ENCODE data around the gene MED22.

The MED22 gene

GRCh38 chr9:133367221-133367620, 19.3 kb upstream of the MED22 start:
- H3K4me3 ChIP-seq (ENCODE audit: low read length in 2 of 2), result peak overlapping the region in 1 of 2 donors; percentile 4
- no peak overlapping the region for H3K18ac ChIP-seq (ENCODE audit: low read length)
- no peak overlapping the region for H4K8ac ChIP-seq (ENCODE audit: low read depth, low read length)
- H2AK5ac ChIP-seq (ENCODE audit: low read depth, low read length), result no peak overlapping the region
- H4K91ac ChIP-seq (ENCODE audit: low read depth, low read length, poor library complexity), result no peak overlapping the region
- H2BK15ac ChIP-seq (ENCODE audit: low read length), result no peak overlapping the region
- no CpG with 5 or more reads among the region's 22 CpGs for WGBS, 2 donors (ENCODE audit: extremely low coverage in 2 of 2, insufficient read length in 2 of 2, insufficient replicate concordance in 1 of 2)
- no peak overlapping the region for H3K9ac ChIP-seq (ENCODE audit: low read depth, low read length, poor library complexity)
- no peak overlapping the region for H3K4ac ChIP-seq (ENCODE audit: low read length)
- H2BK120ac ChIP-seq (ENCODE audit: low read depth, low read length), result no peak overlapping the region
- H3K27ac ChIP-seq (replicated peaks; ENCODE audit: low read length), result no peak overlapping the region
- no peaks in the 10 kb centered on the region for H3K27me3 ChIP-seq (ENCODE audit: control insufficient read depth in 3 of 3, insufficient read depth in 3 of 3, low read depth in 1 of 3, low read length in 3 of 3)
- H3K9me3 ChIP-seq (replicated peaks in 1 of 2; ENCODE audit: control insufficient read depth in 2 of 2, insufficient read depth in 1 of 2, low read depth in 1 of 2, low read length in 2 of 2), result no peaks in the 10 kb centered on the region
- H2BK5ac ChIP-seq (ENCODE audit: low read length), result no peak overlapping the region
- no peak overlapping the region for H2BK12ac ChIP-seq (ENCODE audit: low read length)
- no peak overlapping the region for H3K23ac ChIP-seq (ENCODE audit: low read depth, low read length, poor library complexity)
- peaks cover 56 to 96% of the 10 kb centered on the region in 2 donors for H3K36me3 ChIP-seq (replicated peaks in 1 of 2; ENCODE audit: control insufficient read depth in 2 of 2, insufficient read depth in 2 of 2, low read length in 2 of 2)
- H3K4me1 ChIP-seq (ENCODE audit: control insufficient read depth in 2 of 2, insufficient read depth in 1 of 2, low read depth in 1 of 2, low read length in 2 of 2), result no peaks in the 10 kb centered on the region
- DNase-seq (ENCODE audit: low spot score), result no peak
- H3K4me2 ChIP-seq (ENCODE audit: insufficient read depth, low read length, poor library complexity, severe bottlenecking), result no peak overlapping the region
- no peak overlapping the region for H3K14ac ChIP-seq (ENCODE audit: low read length)
- no peak overlapping the region for H2AFZ ChIP-seq (ENCODE audit: low read length)
- H3K79me1 ChIP-seq (ENCODE audit: low read depth, low read length), result peaks cover 35% of the 10 kb centered on the region

DNA sequence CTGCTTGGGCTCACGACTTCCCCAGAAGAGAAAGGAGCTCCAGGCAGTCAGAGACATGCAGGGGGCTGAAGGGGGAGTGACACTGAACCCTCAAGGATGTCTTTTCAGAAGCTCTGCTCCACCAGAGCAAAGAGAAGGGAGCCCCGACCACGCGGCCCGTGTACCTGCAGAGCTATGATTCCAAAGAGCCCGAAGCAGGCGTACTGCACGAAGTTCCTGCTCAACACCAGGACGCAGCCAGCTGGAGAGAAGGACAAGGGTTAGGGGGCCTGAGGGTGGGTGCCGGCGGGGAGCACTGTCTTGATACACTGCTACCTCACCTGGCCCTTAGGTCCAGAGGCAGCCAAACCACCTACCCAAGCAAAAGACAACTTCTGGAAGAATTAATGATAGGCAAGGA, 18.5 kb upstream of the MED22 start:
- no CpG with 5 or more reads among the region's 11 CpGs for WGBS, 2 donors (ENCODE audit: extremely low coverage in 2 of 2, insufficient read length in 2 of 2, insufficient replicate concordance in 1 of 2)

DNA sequence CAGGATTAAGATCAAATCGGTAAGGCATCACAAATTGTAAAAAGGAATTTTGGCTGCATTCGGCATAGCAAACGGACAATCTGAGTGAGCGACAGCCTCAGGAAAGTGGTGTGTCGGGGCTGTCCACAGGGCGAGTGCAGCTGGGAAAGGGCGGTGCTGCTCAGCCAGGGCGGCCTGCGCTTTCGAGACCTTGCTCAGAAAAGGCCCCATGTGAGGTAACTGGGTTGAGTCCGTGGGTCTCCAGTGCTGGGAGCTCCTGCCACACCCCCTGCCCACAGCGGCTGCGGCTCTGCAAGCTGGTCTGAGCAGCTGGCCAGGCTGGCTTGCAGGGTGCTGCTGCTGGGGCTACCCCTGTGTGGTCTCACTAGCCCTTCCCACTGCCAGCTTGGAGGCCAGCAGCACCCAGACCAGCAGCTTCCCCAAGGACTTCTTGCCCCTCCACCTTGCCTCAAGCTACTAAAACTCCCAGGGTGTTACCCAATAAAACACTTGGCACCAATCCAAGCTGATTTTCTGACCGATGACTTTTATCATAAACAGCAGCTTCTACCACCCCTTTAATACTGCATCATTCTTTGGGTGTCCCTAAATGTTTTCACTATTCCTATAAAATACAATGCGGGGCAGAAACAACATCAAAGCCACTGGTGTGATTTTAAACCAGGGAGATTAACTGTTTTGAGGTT, 14.6 kb upstream of the MED22 start:
- Histone ChIP-seq H4K91ac (ENCODE audit: low read depth, low read length, poor library complexity) (no peak overlapping the region), H3K79me1 (ENCODE audit: low read depth, low read length) (peaks cover 14% of the 10 kb centered on the region), H3K4me1 (ENCODE audit: control insufficient read depth in 2 of 2, insufficient read depth in 1 of 2, low read depth in 1 of 2, low read length in 2 of 2) (peaks cover 0 to under 1% of the 10 kb centered on the region in 2 donors), H3K4me2 (ENCODE audit: insufficient read depth, low read length, poor library complexity, severe bottlenecking) (no peak overlapping the region), H3K14ac (ENCODE audit: low read length) (no peak overlapping the region), H2BK15ac (ENCODE audit: low read length) (no peak overlapping the region), H3K18ac (ENCODE audit: low read length) (no peak overlapping the region), H3K9me3 (replicated peaks in 1 of 2; ENCODE audit: control insufficient read depth in 2 of 2, insufficient read depth in 1 of 2, low read depth in 1 of 2, low read length in 2 of 2) (no peaks in the 10 kb centered on the region), H3K4ac (ENCODE audit: low read length) (no peak overlapping the region), H3K27ac (replicated peaks; ENCODE audit: low read length) (no peak overlapping the region), H3K4me3 (ENCODE audit: low read length in 2 of 2) (no peak overlapping the region), H2AK5ac (ENCODE audit: low read depth, low read length) (no peak overlapping the region), H2AFZ (ENCODE audit: low read length) (no peak overlapping the region), H3K27me3 (ENCODE audit: control insufficient read depth in 3 of 3, insufficient read depth in 3 of 3, low read depth in 1 of 3, low read length in 3 of 3) (no peaks in the 10 kb centered on the region), H3K9ac (ENCODE audit: low read depth, low read length, poor library complexity) (no peak overlapping the region), H4K8ac (ENCODE audit: low read depth, low read length) (no peak overlapping the region), H3K23ac (ENCODE audit: low read depth, low read length, poor library complexity) (no peak overlapping the region), H2BK12ac (ENCODE audit: low read length) (no peak overlapping the region), H2BK120ac (ENCODE audit: low read depth, low read length) (no peak overlapping the region), H3K36me3 (replicated peaks in 1 of 2; ENCODE audit: control insufficient read depth in 2 of 2, insufficient read depth in 2 of 2, low read length in 2 of 2) (peaks cover 59 to 98% of the 10 kb centered on the region in 2 donors), H2BK5ac (ENCODE audit: low read length) (no peak overlapping the region)
- WGBS, 2 donors (ENCODE audit: extremely low coverage in 2 of 2, insufficient read length in 2 of 2, insufficient replicate concordance in 1 of 2), result no CpG with 5 or more reads among the region's 15 CpGs
- no peak for DNase-seq (ENCODE audit: low spot score)

More for the DNA sequence above, 18.5 kb upstream of the MED22 start:
- Histone ChIP-seq H3K27ac (replicated peaks; ENCODE audit: low read length) (no peak overlapping the region), H2AFZ (ENCODE audit: low read length) (no peak overlapping the region), H3K14ac (ENCODE audit: low read length) (no peak overlapping the region), H3K36me3 (replicated peaks in 1 of 2; ENCODE audit: control insufficient read depth in 2 of 2, insufficient read depth in 2 of 2, low read length in 2 of 2) (peaks cover 60 to 96% of the 10 kb centered on the region in 2 donors), H3K4me2 (ENCODE audit: insufficient read depth, low read length, poor library complexity, severe bottlenecking) (no peak overlapping the region), H2BK12ac (ENCODE audit: low read length) (no peak overlapping the region), H2BK5ac (ENCODE audit: low read length) (no peak overlapping the region), H3K9me3 (replicated peaks in 1 of 2; ENCODE audit: control insufficient read depth in 2 of 2, insufficient read depth in 1 of 2, low read depth in 1 of 2, low read length in 2 of 2) (no peaks in the 10 kb centered on the region), H3K4ac (ENCODE audit: low read length) (no peak overlapping the region), H3K4me1 (ENCODE audit: control insufficient read depth in 2 of 2, insufficient read depth in 1 of 2, low read depth in 1 of 2, low read length in 2 of 2) (no peaks in the 10 kb centered on the region), H3K23ac (ENCODE audit: low read depth, low read length, poor library complexity) (no peak overlapping the region), H3K18ac (ENCODE audit: low read length) (no peak overlapping the region), H3K4me3 (ENCODE audit: low read length in 2 of 2) (no peak overlapping the region), H3K79me1 (ENCODE audit: low read depth, low read length) (peaks cover 30% of the 10 kb centered on the region), H4K8ac (ENCODE audit: low read depth, low read length) (no peak overlapping the region), H2AK5ac (ENCODE audit: low read depth, low read length) (no peak overlapping the region), H2BK15ac (ENCODE audit: low read length) (no peak overlapping the region), H2BK120ac (ENCODE audit: low read depth, low read length) (no peak overlapping the region), H3K9ac (ENCODE audit: low read depth, low read length, poor library complexity) (no peak overlapping the region), H3K27me3 (ENCODE audit: control insufficient read depth in 3 of 3, insufficient read depth in 3 of 3, low read depth in 1 of 3, low read length in 3 of 3) (no peaks in the 10 kb centered on the region), H4K91ac (ENCODE audit: low read depth, low read length, poor library complexity) (no peak overlapping the region)
- no peak for DNase-seq (ENCODE audit: low spot score)

DNA sequence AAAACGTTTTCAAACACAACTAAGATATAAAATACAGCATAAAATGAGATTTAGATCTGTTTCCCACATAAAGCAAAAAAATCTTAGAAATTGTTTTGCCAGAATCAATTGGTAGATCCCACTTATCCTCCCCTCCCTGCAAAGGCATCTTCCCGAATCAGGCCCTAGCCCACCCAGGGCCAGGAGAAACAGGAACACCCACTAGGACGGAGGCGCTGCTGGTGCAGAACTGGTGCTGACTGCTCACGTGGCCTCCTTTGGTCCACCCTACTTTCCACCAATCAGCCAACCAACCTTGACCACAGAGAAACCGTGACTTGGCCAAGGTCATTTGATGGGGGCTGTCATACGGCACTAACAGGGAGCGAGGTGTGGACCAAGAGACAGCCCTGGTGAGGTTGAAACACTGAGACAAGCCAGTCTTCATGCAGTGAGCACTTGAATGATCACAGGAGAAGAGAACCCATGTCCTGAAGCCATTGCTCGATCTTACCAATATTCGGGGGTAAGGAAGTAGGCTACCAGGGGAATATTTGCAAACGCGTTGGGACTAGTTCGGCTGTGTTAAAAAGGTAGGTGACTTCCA, 13.7 kb upstream of the MED22 start:
- no CpG with 5 or more reads among the region's 13 CpGs for WGBS, 2 donors (ENCODE audit: extremely low coverage in 2 of 2, insufficient read length in 2 of 2, insufficient replicate concordance in 1 of 2)
- Histone ChIP-seq H3K4me2 (ENCODE audit: insufficient read depth, low read length, poor library complexity, severe bottlenecking) (no peak overlapping the region), H2AFZ (ENCODE audit: low read length) (no peak overlapping the region), H3K9ac (ENCODE audit: low read depth, low read length, poor library complexity) (no peak overlapping the region), H3K14ac (ENCODE audit: low read length) (no peak overlapping the region), H3K27ac (replicated peaks; ENCODE audit: low read length) (no peak overlapping the region), H3K4me3 (ENCODE audit: low read length in 2 of 2) (no peak overlapping the region), H4K91ac (ENCODE audit: low read depth, low read length, poor library complexity) (no peak overlapping the region), H2BK120ac (ENCODE audit: low read depth, low read length) (no peak overlapping the region), H2BK12ac (ENCODE audit: low read length) (no peak overlapping the region), H2BK15ac (ENCODE audit: low read length) (no peak overlapping the region), H3K23ac (ENCODE audit: low read depth, low read length, poor library complexity) (no peak overlapping the region), H3K4ac (ENCODE audit: low read length) (no peak overlapping the region), H3K79me1 (ENCODE audit: low read depth, low read length) (peaks cover 16% of the 10 kb centered on the region), H3K4me1 (ENCODE audit: control insufficient read depth in 2 of 2, insufficient read depth in 1 of 2, low read depth in 1 of 2, low read length in 2 of 2) (peaks cover 4 to 6% of the 10 kb centered on the region in 2 donors), H2BK5ac (ENCODE audit: low read length) (no peak overlapping the region), H3K36me3 (replicated peaks in 1 of 2; ENCODE audit: control insufficient read depth in 2 of 2, insufficient read depth in 2 of 2, low read length in 2 of 2) (peaks cover 50 to 91% of the 10 kb centered on the region in 2 donors), H3K9me3 (replicated peaks in 1 of 2; ENCODE audit: control insufficient read depth in 2 of 2, insufficient read depth in 1 of 2, low read depth in 1 of 2, low read length in 2 of 2) (no peaks in the 10 kb centered on the region), H4K8ac (ENCODE audit: low read depth, low read length) (no peak overlapping the region), H2AK5ac (ENCODE audit: low read depth, low read length) (no peak overlapping the region), H3K18ac (ENCODE audit: low read length) (no peak overlapping the region), H3K27me3 (ENCODE audit: control insufficient read depth in 3 of 3, insufficient read depth in 3 of 3, low read depth in 1 of 3, low read length in 3 of 3) (no peaks in the 10 kb centered on the region)
- no peak for DNase-seq (ENCODE audit: low spot score)
